Measurements from ENCODE around the gene RNU1-3.

The RNU1-3 gene

GRCh38 chr1:16617778-16618580, 48.8 kb downstream of the RNU1-3 start:
- DNase-seq (ENCODE audit: low read depth) = no peak

GRCh38 chr1:16617114-16617631, 49.6 kb downstream of the RNU1-3 start:
- no peak for DNase-seq (ENCODE audit: low read depth)

Measured in EH (cell line).